Thoracic aorta (tissue), 2 donors: Measurements from ENCODE around the gene SMAGP. TPM values are rescaled to one million over a fixed set of nuclear protein-coding genes. Genes with fewer than 3 reads are reported as not detected.
A peak's percentile ranks its signal among the peaks of the same experiment; 100 is the strongest.
"Not testable (repeated sequence)": the region's sequence is repeated elsewhere in the genome, so short reads cannot be mapped to it uniquely, and the experiment has no call there.

Experiments used
- ATAC-seq: fragments of 150-250 bp; one replicate; pipeline ENCODE4 v1.8.0; 2017; ENCODE audit warnings: low read depth; ENCODE audit not compliant: insufficient number of reproducible peaks, low FRiP score
- DNase-seq: peaks from one replicate; pipeline ENCODE4 v3.0.0-alpha.2; 2020; ENCODE audit warnings: low spot score
- H3K27ac ChIP-seq, 2 donors: fragments of 200-600 bp; sonication (generic); 1 replicate in 1 of 2; 2 replicates in 1 of 2; pipeline ENCODE4 v1.5.1; 2016; ENCODE audit warnings: mild to moderate bottlenecking in 2 of 2, moderate library complexity in 2 of 2
- H3K27me3 ChIP-seq: fragments of 200-600 bp; sonication (generic); replicated peaks from 2 replicates; pipeline ENCODE4 v1.6.0; 2016; ENCODE audit warnings: mild to moderate bottlenecking; ENCODE audit not compliant: insufficient read depth
- H3K36me3 ChIP-seq: fragments of 200-600 bp; sonication (generic); one replicate; pipeline ENCODE4 v1.5.1; 2016
- H3K4me1 ChIP-seq, 2 donors: fragments of 200-600 bp; sonication (generic); 1 replicate in 1 of 2; 2 replicates in 1 of 2; pipeline versions ENCODE4 v1.5.1 to v1.6.0; 2016; ENCODE audit warnings: low read depth in 2 of 2, mild to moderate bottlenecking in 1 of 2; ENCODE audit not compliant: control insufficient read depth in 1 of 2
- H3K4me3 ChIP-seq: fragments of 200-600 bp; sonication (generic); 2 replicates; pipeline ENCODE4 v1.5.1; 2016; ENCODE audit warnings: mild to moderate bottlenecking
- H3K9me3 ChIP-seq: fragments of 200-600 bp; sonication (generic); 2 replicates; pipeline ENCODE4 v1.5.1; 2016
- total RNA-seq, 2 donors: library from RNA; depleted of rRNA; stranded (reverse); fragments of >200 nt; gene quantifications; one replicate each; pipeline versions ENCODE4 v1.1.0 to v1.2.3, GENCODE V29; 2016
- TF ChIP-seq, protein P1 (sequence below): fragments of 200-600 bp; sonication (generic); IDR thresholded peaks from one replicate; pipeline ENCODE4 v1.5.1; 2019; ENCODE audit warnings: antibody characterized with exemption

Gene SMAGP
- total RNA-seq, 2 donors from 2014 or later, result 7.6 to 7.8 TPM

DNA sequence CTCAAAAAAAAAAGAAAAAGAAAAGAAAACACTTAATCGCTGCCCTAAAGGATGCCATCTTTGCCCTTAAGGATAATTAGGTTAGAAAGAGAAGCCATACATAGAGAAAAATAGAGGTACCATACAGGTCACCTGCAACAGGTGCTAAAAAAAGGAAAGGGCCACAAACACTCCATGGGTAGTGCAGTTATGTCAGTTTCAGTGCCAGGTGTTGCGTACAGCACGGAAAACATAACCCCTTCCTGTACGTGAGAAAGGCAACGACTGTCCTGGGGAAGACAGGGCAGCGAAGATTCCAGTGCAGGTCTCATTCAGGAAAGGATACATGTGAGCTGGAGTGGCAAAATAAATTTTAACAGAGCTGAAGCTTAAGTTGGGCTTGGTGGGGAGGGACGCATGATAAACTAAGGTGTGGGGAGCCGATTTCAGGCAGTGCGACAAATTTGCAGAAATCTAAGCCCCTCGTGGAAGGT, 32.1 kb downstream of the SMAGP start:
- H3K4me3 ChIP-seq, result peak overlapping the region; percentile 95
- DNase-seq (no peak), ATAC-seq (no peak)
- H3K9me3 ChIP-seq, result no peaks in the 10 kb centered on the region
- H3K27ac ChIP-seq, result peak overlapping the region in 1 of 2 donors; percentile 99
- TF ChIP-seq, protein P1, sequence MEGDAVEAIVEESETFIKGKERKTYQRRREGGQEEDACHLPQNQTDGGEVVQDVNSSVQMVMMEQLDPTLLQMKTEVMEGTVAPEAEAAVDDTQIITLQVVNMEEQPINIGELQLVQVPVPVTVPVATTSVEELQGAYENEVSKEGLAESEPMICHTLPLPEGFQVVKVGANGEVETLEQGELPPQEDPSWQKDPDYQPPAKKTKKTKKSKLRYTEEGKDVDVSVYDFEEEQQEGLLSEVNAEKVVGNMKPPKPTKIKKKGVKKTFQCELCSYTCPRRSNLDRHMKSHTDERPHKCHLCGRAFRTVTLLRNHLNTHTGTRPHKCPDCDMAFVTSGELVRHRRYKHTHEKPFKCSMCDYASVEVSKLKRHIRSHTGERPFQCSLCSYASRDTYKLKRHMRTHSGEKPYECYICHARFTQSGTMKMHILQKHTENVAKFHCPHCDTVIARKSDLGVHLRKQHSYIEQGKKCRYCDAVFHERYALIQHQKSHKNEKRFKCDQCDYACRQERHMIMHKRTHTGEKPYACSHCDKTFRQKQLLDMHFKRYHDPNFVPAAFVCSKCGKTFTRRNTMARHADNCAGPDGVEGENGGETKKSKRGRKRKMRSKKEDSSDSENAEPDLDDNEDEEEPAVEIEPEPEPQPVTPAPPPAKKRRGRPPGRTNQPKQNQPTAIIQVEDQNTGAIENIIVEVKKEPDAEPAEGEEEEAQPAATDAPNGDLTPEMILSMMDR, result no peak
- peaks cover 16% of the 10 kb centered on the region for H3K36me3 ChIP-seq
- no peaks in the 10 kb centered on the region for H3K27me3 ChIP-seq
- peaks cover 19 to 24% of the 10 kb centered on the region in 2 donors for H3K4me1 ChIP-seq

DNA sequence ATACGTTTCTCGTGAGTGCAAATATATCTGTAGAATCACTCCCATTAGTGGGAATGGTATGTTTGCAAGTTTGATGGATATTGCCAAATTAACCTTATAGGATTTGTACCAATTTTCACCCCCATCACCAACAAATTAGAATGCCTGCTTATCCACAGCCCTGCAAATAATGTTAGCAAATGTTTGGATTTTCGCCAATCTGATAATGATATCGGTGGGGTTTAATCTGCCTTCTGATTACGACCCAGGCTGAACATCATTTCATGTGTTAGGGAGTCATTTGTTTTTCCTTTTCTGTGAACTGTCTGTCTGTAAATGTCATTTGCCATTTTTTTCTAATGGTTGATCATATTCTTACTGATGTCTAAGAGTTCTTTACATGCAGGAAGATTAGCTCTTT, 35.7 kb downstream of the SMAGP start:
- peaks cover 0 to 5% of the 10 kb centered on the region in 2 donors for H3K4me1 ChIP-seq
- no peak overlapping the region for H3K4me3 ChIP-seq
- H3K9me3 ChIP-seq, result no peaks in the 10 kb centered on the region
- no peaks in the 10 kb centered on the region for H3K36me3 ChIP-seq
- no peak for DNase-seq
- TF ChIP-seq, protein P1, result no peak
- no peaks in the 10 kb centered on the region for H3K27me3 ChIP-seq
- no peak for ATAC-seq
- H3K27ac ChIP-seq, result no peak overlapping the region

DNA sequence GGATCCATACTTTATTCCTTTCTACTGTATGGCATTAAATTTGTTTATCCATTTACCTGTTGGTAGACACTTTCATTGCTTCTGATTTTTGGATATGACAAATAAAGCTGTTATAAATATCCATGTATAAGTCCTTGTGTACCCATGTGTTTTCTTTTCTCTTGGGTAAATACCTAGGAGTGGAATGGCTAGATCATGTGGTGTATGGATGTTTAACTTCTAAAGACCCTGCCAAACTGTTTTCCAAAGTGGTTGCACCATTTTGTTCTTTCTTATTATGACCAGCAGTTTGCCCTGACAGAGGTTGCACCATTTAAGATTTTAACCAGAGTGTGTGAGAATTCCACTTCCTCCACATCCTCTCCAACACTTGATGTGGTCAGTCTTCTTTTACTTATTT, 37.6 kb downstream of the SMAGP start:
- ATAC-seq, result no peak
- H3K36me3 ChIP-seq, result no peaks in the 10 kb centered on the region
- TF ChIP-seq, protein P1, result no peak

DNA sequence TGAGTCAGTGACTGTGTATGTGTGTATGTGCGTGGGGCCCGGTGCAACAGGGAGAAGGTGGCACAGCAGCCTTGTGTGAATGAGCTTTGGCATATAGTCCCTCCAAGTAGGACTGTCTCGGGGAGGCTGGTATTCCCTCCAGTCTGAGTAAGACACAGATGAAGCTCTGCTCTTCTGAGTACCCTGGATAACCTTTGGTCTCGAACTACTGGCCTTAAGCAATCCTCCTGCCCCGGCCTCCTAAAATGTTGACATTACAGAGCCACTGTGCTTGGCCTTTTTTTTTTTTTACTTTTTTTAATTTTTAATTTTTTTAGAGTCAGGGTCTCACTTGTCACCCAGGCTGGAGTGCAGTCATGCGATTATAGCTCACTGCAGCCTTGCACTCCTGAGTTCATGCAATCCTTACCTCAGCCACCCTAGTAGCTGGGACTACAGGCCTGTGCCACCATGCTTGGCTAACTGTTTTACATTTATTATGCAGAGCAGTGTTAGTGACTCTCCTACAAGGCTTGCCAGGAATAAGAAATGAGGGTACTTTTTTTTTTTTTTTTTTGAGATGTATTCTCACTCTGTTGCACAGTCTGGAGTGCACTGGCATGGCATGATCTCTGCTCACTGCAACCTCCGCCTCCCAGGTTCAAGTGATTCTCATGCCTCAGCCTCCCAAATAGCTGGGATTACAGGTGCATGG, 41.0 kb downstream of the SMAGP start:
- Histone ChIP-seq H3K4me3 (no peak overlapping the region), H3K36me3 (no peaks in the 10 kb centered on the region), H3K27ac (no peak overlapping the region), H3K4me1 (no peaks in the 10 kb centered on the region), H3K27me3 (no peaks in the 10 kb centered on the region), H3K9me3 (no peaks in the 10 kb centered on the region)
- DNase-seq (no peak), ATAC-seq (no peak)
- TF ChIP-seq, protein P1, result no peak

More for the DNA sequence above, 37.6 kb downstream of the SMAGP start:
- Histone ChIP-seq H3K27me3 (no peaks in the 10 kb centered on the region), H3K27ac (no peak overlapping the region), H3K4me1 (no peaks in the 10 kb centered on the region), H3K9me3 (no peaks in the 10 kb centered on the region), H3K4me3 (no peak overlapping the region)
- no peak for DNase-seq

DNA sequence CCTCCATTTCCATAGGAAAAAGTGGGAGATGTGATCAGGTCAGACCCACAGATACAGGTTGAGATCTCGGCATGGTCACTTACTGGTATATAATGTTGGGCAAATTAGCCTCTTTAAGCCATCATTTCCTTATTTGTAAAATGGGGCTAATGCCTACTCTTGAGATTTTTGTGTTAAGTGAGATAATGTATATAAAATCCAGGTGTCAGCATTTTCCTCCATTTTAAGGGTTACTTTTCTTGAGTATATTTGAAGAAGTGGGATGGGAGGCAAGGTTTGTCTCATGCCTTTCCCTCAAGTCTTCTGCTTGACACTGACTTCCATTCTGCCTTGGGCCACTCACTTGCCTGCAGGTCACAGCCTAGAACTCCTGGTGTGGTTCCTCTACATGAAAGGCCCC, 42.3 kb downstream of the SMAGP start:
- ATAC-seq (no peak), DNase-seq (no peak)
- Histone ChIP-seq H3K4me1 (no peaks in the 10 kb centered on the region), H3K27ac (no peak overlapping the region), H3K9me3 (no peaks in the 10 kb centered on the region), H3K36me3 (no peaks in the 10 kb centered on the region), H3K4me3 (no peak overlapping the region), H3K27me3 (no peaks in the 10 kb centered on the region)
- TF ChIP-seq, protein P1, result no peak

GRCh38 chr12:51227112-51227511, 43.1 kb downstream of the SMAGP start:
- not testable (repeated sequence) for H3K27ac ChIP-seq, H3K27me3 ChIP-seq, ATAC-seq, H3K4me1 ChIP-seq, H3K9me3 ChIP-seq, DNase-seq, H3K36me3 ChIP-seq, H3K4me3 ChIP-seq
